ENCODE results near the gene TMEM39A.

GRCh38 chr3:119469418-119470189 is 6.2 kb upstream of the TMEM39A start:
- no peak for TF ChIP-seq CTCF (IDR thresholded peaks at IDR 0.05)
- TF ChIP-seq ZFX (IDR thresholded peaks at IDR 0.05; ENCODE audit: borderline replicate concordance), result no peak

Data from 22Rv1 (cell line).